H1 (cell line): Measurements from ENCODE around the gene NFKB1.

Experiments used
- ATF3 ChIP-seq: IDR thresholded peaks from 2 replicates; pipeline ENCODE4 v1.6.1; 2011; ENCODE audit warnings: low read depth, mild to moderate bottlenecking, low read length; ENCODE audit not compliant: insufficient read depth
- BCL11A ChIP-seq, 2 experiments: IDR thresholded peaks; one replicate each; pipeline ENCODE4 v1.6.1; 2011; ENCODE audit warnings: low read depth in 2 of 2, low read length in 2 of 2, mild to moderate bottlenecking in 2 of 2
- BRCA1 ChIP-seq: IDR thresholded peaks from 2 replicates; pipeline ENCODE4 v1.6.1; 2012; ENCODE audit warnings: low read depth, low read length, improper control_type of control experiment
- CTCF ChIP-seq, 3 experiments: IDR thresholded peaks; 1 replicate in 2 of 3; 2 replicates in 1 of 3; pipeline versions ENCODE4 v1.5.1 to v1.6.1; 2011; ENCODE audit warnings: low read length in 3 of 3, mild to moderate bottlenecking in 3 of 3, inconsistent platforms in 2 of 3, low read depth in 1 of 3, moderate library complexity in 1 of 3; ENCODE audit not compliant: insufficient read depth in 1 of 3; ENCODE audit errors: control extremely low read depth in 1 of 3
- EP300 ChIP-seq, 2 experiments: IDR thresholded peaks; 1 replicate in 1 of 2; 2 replicates in 1 of 2; pipeline ENCODE4 v1.6.1; 2011 to 2012; ENCODE audit warnings: low read depth in 2 of 2, low read length in 2 of 2, mild to moderate bottlenecking in 2 of 2, borderline replicate concordance in 1 of 2, inconsistent platforms in 1 of 2, moderate library complexity in 1 of 2
- MAX ChIP-seq: IDR thresholded peaks from 2 replicates; pipeline ENCODE4 v1.6.1; 2012; ENCODE audit warnings: inconsistent platforms
- NANOG ChIP-seq: IDR thresholded peaks from 2 replicates; pipeline ENCODE4 v1.6.1; 2011; ENCODE audit warnings: low read length, low read depth, mild to moderate bottlenecking, inconsistent platforms; ENCODE audit not compliant: insufficient read depth, poor library complexity, severe bottlenecking
- PHF8 ChIP-seq: fragments of 200-600 bp; sonication (generic); conservative IDR thresholded peaks from 2 replicates; pipeline ENCODE4 v1.7.1; 2012; ENCODE audit warnings: low read depth, mild to moderate bottlenecking, inconsistent platforms, low read length, moderate library complexity
- POLR2A ChIP-seq, 2 experiments: IDR thresholded peaks; 1 replicate in 1 of 2; 2 replicates in 1 of 2; pipeline ENCODE4 v1.6.1; 2011; ENCODE audit warnings: low read depth in 2 of 2, low read length in 2 of 2, mild to moderate bottlenecking in 2 of 2; ENCODE audit errors: control extremely low read depth in 1 of 2
- POLR2AphosphoS5 ChIP-seq: IDR thresholded peaks from 2 replicates; pipeline ENCODE4 v1.6.1; 2011; ENCODE audit warnings: low read depth, low read length
- RAD21 ChIP-seq, 2 experiments: IDR thresholded peaks in 1 of 2; conservative IDR thresholded peaks in 1 of 2; 2 replicates each; pipeline ENCODE4 v1.6.1; 2011; ENCODE audit warnings: low read depth in 2 of 2, low read length in 2 of 2, improper control_type of control experiment in 1 of 2, inconsistent platforms in 1 of 2, mild to moderate bottlenecking in 1 of 2, moderate library complexity in 1 of 2
- RNF2 ChIP-seq: fragments of 200-900, 300-1000 bp; sonication (generic); IDR thresholded peaks from 2 replicates; pipeline ENCODE4 v1.7.1; 2016; ENCODE audit warnings: borderline replicate concordance, low read depth, mild to moderate bottlenecking, antibody characterized with exemption, low read length; ENCODE audit not compliant: poor library complexity, severe bottlenecking; ENCODE audit errors: missing control alignments
- SP1 ChIP-seq: IDR thresholded peaks from 2 replicates; pipeline ENCODE4 v1.6.1; 2011; ENCODE audit warnings: low read depth, low read length

GRCh38 chr4:102575369-102576129 lies 74.4 kb downstream of the NFKB1 start:
- TF ChIP-seq RAD21 (IDR thresholded peaks at IDR 0.05 in 1 of 2, conservative IDR thresholded peaks at IDR 0.05 in 1 of 2; ENCODE audit: low read depth in 2 of 2, low read length in 2 of 2): no peak
- no peak for TF ChIP-seq CTCF (IDR thresholded peaks at IDR 0.05; ENCODE audit: control extremely low read depth in 1 of 3, insufficient read depth in 1 of 3, low read depth in 1 of 3, low read length in 3 of 3)
- no peak for TF ChIP-seq RNF2
- no peak for TF ChIP-seq POLR2A (IDR thresholded peaks at IDR 0.05; ENCODE audit: control extremely low read depth in 1 of 2, low read depth in 2 of 2, low read length in 2 of 2)
- TF ChIP-seq POLR2AphosphoS5: no peak
- TF ChIP-seq PHF8: no peak
- no peak for TF ChIP-seq EP300 (IDR thresholded peaks at IDR 0.05; ENCODE audit: borderline replicate concordance in 1 of 2, low read depth in 2 of 2, low read length in 2 of 2)
- no peak for TF ChIP-seq NANOG
- TF ChIP-seq MAX: no peak
- no peak for TF ChIP-seq SP1
- no peak for TF ChIP-seq BCL11A (IDR thresholded peaks at IDR 0.05; ENCODE audit: low read depth in 2 of 2, low read length in 2 of 2)
- TF ChIP-seq BRCA1: no peak
- TF ChIP-seq ATF3: no peak
